PFSK-1 (cell line): Measurements from ENCODE around the gene MN1.

ENCODE experiments used
- FOXP2 ChIP-seq: optimal IDR thresholded peaks from 2 replicates; pipeline ENCODE3; 2011; ENCODE audit warnings: borderline replicate concordance, control low read depth, inconsistent platforms; ENCODE audit not compliant: insufficient read depth; ENCODE audit errors: extremely low read length, extremely low read depth
- POLR2AphosphoS5 ChIP-seq: IDR thresholded peaks from 2 replicates; pipeline ENCODE4 v1.6.1; 2012; ENCODE audit warnings: low read depth, mild to moderate bottlenecking, control low read depth, low read length, moderate library complexity
- SIN3A ChIP-seq: IDR thresholded peaks from 2 replicates; pipeline ENCODE4 v1.6.1; 2012; ENCODE audit warnings: mild to moderate bottlenecking, low read length, moderate library complexity, borderline replicate concordance; ENCODE audit not compliant: insufficient read depth
- TAF1 ChIP-seq: IDR thresholded peaks from 2 replicates; pipeline ENCODE4 v1.6.1; 2012; ENCODE audit warnings: low read length, control low read depth, borderline replicate concordance; ENCODE audit not compliant: insufficient read depth
- TF ChIP-seq, protein P1 (sequence below), 2 experiments: IDR thresholded peaks; 2 replicates each; pipeline versions ENCODE4 v1.6.1 to v1.8.0; 2011 to 2012; ENCODE audit warnings: low read depth in 2 of 2, low read length in 2 of 2, control low read depth in 1 of 2, inconsistent platforms in 1 of 2, mild to moderate bottlenecking in 1 of 2, moderate library complexity in 1 of 2; ENCODE audit not compliant: insufficient read depth in 1 of 2

DNA sequence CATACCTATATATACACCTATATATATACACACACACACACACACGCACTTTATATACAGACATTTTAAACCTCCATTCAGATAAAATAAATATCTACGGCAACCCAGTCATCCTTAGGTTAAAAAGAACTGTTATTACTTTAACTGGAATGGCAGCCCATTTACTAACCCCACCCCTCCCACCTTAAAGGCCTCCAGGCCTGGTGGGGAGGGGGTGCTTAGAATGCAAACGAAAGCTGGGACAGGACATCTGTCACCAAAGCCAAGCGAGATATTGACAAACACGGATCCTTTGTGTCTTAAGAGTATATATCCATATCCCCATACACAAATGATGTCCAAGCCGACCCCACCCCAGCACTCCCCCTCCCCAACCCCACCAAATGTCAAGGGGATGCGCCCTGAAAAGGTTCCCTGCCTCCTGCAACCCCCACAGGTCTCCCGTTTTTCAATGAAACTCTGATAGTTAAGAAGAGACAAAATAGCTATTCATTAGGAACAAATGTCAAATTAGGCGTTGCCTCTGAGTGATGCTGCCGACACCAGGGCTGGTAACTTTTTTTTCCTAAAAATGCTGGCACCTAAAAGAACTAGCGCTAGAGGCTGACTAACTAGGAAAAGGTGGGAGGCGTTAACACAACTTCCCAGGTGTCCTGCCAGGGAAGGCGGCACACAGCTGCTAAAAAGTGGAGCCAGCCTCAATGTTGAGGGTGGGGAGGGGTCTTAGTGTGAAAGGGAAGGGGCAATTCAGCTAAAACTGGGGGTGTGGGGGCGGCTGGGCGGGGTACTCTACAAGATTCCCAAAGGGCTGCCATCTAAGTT is 5.6 kb downstream of the MN1 start:
- TF ChIP-seq FOXP2 (no peak), POLR2AphosphoS5 (no peak), TAF1 (no peak), SIN3A (no peak)
- TF ChIP-seq, protein P1, sequence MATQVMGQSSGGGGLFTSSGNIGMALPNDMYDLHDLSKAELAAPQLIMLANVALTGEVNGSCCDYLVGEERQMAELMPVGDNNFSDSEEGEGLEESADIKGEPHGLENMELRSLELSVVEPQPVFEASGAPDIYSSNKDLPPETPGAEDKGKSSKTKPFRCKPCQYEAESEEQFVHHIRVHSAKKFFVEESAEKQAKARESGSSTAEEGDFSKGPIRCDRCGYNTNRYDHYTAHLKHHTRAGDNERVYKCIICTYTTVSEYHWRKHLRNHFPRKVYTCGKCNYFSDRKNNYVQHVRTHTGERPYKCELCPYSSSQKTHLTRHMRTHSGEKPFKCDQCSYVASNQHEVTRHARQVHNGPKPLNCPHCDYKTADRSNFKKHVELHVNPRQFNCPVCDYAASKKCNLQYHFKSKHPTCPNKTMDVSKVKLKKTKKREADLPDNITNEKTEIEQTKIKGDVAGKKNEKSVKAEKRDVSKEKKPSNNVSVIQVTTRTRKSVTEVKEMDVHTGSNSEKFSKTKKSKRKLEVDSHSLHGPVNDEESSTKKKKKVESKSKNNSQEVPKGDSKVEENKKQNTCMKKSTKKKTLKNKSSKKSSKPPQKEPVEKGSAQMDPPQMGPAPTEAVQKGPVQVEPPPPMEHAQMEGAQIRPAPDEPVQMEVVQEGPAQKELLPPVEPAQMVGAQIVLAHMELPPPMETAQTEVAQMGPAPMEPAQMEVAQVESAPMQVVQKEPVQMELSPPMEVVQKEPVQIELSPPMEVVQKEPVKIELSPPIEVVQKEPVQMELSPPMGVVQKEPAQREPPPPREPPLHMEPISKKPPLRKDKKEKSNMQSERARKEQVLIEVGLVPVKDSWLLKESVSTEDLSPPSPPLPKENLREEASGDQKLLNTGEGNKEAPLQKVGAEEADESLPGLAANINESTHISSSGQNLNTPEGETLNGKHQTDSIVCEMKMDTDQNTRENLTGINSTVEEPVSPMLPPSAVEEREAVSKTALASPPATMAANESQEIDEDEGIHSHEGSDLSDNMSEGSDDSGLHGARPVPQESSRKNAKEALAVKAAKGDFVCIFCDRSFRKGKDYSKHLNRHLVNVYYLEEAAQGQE (IDR thresholded peaks at IDR 0.05; ENCODE audit: insufficient read depth in 1 of 2, low read depth in 2 of 2, low read length in 2 of 2) = no peak
